Mesodermal cell (in vitro differentiated cells): ENCODE measurements around the gene PYGO2. TPM values are rescaled to one million over a fixed set of nuclear protein-coding genes. Genes with fewer than 3 reads are reported as not detected.

Experiments
- H3K27ac ChIP-seq: 2 replicates; pipeline ENCODE4 v1.7.0; 2013; ENCODE audit warnings: mild to moderate bottlenecking, low read depth, low read length, moderate library complexity; ENCODE audit not compliant: severe bottlenecking
- H3K36me3 ChIP-seq: 2 replicates; pipeline ENCODE4 v1.7.1; 2013; ENCODE audit warnings: mild to moderate bottlenecking, low read length, moderate library complexity; ENCODE audit not compliant: control insufficient read depth, insufficient read depth
- H3K4me1 ChIP-seq: one replicate; pipeline ENCODE4 v1.7.1; 2013; ENCODE audit warnings: mild to moderate bottlenecking, low read length; ENCODE audit not compliant: insufficient read depth, control insufficient read depth, poor library complexity, severe bottlenecking
- H3K4me3 ChIP-seq: 2 replicates; pipeline ENCODE4 v1.7.0; 2013; ENCODE audit warnings: low read length, control low read depth, mild to moderate bottlenecking; ENCODE audit not compliant: insufficient read depth, poor library complexity, severe bottlenecking; ENCODE audit errors: extremely low read depth
- H3K9me3 ChIP-seq: 2 replicates; pipeline ENCODE4 v1.7.1; 2013; ENCODE audit warnings: mild to moderate bottlenecking, low read length, moderate library complexity; ENCODE audit not compliant: control insufficient read depth
- WGBS, 2 experiments: methylation state at CpG; one replicate each; pipeline ENCODE4 v1.1.5; 2013; ENCODE audit warnings: missing lambda C conversion rate in 2 of 2; ENCODE audit not compliant: insufficient coverage in 2 of 2; 5-methylcytosine and 5-hydroxymethylcytosine counted together
- polyA plus RNA-seq, 2 experiments: library from polyadenylated mRNA; stranded (reverse); fragments of 50-300 nt; gene quantifications; one replicate each; pipeline ENCODE4 v1.2.3, GENCODE V29; 2013

The PYGO2 gene, protein sequence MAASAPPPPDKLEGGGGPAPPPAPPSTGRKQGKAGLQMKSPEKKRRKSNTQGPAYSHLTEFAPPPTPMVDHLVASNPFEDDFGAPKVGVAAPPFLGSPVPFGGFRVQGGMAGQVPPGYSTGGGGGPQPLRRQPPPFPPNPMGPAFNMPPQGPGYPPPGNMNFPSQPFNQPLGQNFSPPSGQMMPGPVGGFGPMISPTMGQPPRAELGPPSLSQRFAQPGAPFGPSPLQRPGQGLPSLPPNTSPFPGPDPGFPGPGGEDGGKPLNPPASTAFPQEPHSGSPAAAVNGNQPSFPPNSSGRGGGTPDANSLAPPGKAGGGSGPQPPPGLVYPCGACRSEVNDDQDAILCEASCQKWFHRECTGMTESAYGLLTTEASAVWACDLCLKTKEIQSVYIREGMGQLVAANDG
- 24.8 TPM for polyA plus RNA-seq (2013, experiment 1 of 2)
- 21.1 TPM for polyA plus RNA-seq (2013, experiment 2 of 2)

DNA sequence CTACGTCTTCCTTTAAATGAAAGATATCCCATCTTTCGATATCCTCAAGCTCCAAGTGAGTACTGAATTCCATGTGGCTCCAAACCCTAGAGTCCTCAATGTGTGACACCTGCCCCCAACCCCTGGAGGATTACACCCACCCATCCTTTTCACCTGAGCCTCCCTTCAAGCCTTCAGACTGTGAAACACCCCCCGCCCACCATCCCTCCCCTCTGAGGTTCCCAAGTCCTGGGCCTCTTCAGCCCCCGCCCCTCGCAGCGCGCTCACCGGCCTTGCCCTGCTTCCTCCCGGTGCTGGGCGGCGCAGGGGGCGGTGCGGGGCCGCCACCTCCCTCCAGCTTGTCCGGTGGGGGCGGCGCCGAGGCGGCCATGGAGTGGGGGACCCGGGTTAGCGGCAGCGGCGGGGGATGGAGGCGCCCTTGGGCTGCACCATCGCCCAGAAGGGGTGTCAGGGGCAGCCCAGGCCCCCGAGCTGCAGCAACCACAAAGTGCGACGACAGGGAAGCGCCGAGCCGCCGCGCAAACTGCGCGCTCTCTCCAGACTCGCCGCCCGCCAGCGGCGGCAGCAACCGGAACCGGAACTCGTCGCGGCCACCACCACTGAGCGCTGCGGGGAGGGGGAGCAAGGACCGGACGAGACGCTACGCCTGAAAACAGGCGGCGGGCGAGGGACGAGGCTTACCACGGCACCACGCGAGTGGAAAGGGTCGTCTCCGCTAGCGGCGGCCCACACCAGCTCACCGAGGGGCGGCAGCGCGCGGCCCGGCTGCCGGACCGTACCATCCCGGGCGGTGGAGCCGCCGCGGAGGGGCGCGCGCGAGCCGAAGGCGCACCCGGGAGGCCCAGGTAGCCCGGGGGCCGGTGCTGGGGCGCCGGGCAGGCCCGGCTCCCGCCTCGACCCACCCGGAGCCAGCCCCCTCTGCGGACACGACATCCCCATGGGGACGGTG is at the start of gene PYGO2:
TSS of gene PYGO2 (minus strand) at position 576 of the 949 bp plus-strand sequence. CDS start at position 370, 206 bp downstream.
- peaks cover 66% of the 10 kb centered on the region for H3K36me3 ChIP-seq
- no peaks in the 10 kb centered on the region for H3K9me3 ChIP-seq
- H3K4me1 ChIP-seq: peaks cover 38% of the 10 kb centered on the region
- peak within 1 kb of the TSS; percentile 88 for H3K27ac ChIP-seq
- H3K4me3 ChIP-seq: peak within 1 kb of the TSS; percentile 80
- WGBS, 2 experiments: 1% methylated on average over 65 to 67 of the region's 93 CpGs

DNA sequence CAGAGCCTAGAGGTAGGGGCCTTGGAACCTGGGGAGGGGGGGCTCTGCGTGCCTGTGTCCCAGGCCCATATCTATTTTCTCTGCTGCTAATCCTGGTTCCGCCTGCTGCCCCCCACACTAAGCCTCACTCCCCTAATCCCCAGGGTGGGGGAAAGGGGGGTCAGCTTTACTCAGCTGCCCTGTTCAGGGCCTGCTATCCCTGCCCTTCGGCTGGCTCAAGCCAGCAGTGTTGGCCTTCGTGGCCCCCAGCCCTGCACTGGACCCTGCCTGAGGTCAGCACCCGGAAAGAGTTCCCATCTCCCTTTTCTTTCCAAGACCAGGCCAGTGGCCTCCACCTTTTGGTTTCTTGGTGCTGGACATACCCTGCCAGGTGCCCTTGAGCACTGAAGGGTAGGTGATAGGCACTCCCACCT is 49.4 kb upstream of the PYGO2 start:
- 89 to 100% methylated on average over 3 of the region's 5 CpGs for WGBS, 2 experiments
- Histone ChIP-seq H3K4me1 (peaks cover 6% of the 10 kb centered on the region), H3K27ac (no peak overlapping the region), H3K36me3 (peaks cover 21% of the 10 kb centered on the region), H3K9me3 (no peaks in the 10 kb centered on the region), H3K4me3 (no peak overlapping the region)

DNA sequence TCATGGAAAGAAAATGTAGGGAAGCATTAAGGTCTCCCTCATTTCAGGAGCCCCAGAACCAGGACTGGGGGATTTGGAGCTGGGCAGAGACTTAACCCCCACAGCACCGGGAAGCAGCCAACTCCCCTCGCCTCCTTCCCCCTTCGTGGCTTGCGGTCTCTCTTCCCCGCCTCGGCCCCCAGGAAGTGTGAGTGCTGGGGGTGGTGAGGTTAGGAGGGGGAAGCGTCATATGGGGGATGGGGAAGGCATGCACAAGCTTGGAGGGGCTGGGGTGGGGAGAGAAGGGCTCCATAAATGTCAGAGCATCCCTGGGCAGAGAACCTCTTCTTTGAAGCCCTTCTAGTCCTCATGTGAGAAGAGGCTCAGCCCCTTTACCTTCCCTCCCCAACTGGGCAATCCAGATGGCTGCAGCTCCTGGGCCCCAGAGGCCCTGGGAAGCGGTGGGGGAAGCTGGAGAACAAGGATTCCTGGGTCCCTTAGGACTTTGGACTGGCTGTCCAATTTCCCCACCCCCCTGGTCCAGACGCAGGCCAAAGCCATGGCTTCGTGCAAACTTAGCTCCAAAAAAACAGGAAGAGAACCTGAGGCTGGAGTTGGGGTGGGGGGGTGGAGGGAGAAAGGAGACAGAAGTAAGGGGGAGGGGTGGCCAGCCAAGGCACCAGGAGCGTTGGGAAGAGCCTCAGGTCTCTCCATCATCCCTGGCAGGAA is 48.8 kb upstream of the PYGO2 start:
- peaks cover 15% of the 10 kb centered on the region for H3K36me3 ChIP-seq
- no peak overlapping the region for H3K27ac ChIP-seq
- no peaks in the 10 kb centered on the region for H3K9me3 ChIP-seq
- no peak overlapping the region for H3K4me3 ChIP-seq
- 80 to 83% methylated on average over 1 to 2 of the region's 11 CpGs for WGBS, 2 experiments
- peaks cover 6% of the 10 kb centered on the region for H3K4me1 ChIP-seq

DNA sequence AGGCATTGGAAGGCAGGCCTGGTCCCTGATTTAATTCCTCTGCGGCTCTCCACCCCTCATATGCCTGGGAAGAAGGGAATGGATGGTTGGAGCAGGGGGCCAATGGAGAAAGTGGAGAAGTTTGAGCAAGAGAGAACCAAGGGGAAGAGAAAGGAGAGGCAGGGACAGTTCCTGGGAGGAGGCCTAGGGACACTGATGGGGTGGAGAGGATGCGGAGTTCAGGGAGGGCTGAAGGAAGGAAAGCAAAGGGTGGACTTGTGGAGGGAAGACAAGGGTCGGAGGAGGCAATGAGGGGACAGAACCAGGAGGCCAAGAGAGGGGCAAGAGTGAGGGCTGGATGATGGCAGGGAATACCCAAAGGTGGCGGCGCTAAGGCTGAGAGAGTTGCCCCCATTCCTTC is 48.2 kb upstream of the PYGO2 start:
- WGBS, 2 experiments: 86 to 97% methylated on average over 2 to 3 of the region's 5 CpGs

DNA sequence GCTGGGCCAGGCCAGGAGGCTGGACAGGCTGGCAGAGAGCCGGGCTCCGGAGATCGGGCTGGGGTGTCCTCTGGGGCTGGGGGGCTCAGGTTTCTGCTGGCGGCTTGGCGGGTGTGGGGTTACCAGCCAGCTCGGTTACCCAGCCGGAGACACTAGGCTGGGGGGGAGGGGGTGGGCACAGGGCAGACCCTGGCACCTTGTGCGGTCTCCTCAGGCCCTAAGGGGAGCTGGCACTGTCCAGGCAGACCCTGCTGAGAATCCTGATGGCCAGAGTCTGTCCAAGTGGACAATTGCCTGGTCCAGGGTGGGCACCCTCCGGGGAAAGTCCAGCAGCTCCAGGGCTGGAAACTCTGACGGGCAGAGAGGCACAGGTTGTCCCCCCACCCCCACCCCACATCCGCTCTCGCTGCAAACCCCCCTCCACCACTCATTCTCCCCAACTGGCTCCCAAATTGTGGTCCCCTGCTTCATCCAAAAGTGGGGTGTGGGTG is 47.7 kb upstream of the PYGO2 start:
- H3K36me3 ChIP-seq: peaks cover 6% of the 10 kb centered on the region
- WGBS, 2 experiments: 92 to 100% methylated on average over 6 to 10 of the region's 12 CpGs
- no peak overlapping the region for H3K4me3 ChIP-seq
- H3K4me1 ChIP-seq: peaks cover 10% of the 10 kb centered on the region
- H3K27ac ChIP-seq: no peak overlapping the region
- no peaks in the 10 kb centered on the region for H3K9me3 ChIP-seq

More for the DNA sequence above, 48.2 kb upstream of the PYGO2 start:
- H3K4me1 ChIP-seq: peaks cover 6% of the 10 kb centered on the region
- H3K9me3 ChIP-seq: no peaks in the 10 kb centered on the region
- H3K27ac ChIP-seq: no peak overlapping the region
- peaks cover 9% of the 10 kb centered on the region for H3K36me3 ChIP-seq
- H3K4me3 ChIP-seq: no peak overlapping the region

DNA sequence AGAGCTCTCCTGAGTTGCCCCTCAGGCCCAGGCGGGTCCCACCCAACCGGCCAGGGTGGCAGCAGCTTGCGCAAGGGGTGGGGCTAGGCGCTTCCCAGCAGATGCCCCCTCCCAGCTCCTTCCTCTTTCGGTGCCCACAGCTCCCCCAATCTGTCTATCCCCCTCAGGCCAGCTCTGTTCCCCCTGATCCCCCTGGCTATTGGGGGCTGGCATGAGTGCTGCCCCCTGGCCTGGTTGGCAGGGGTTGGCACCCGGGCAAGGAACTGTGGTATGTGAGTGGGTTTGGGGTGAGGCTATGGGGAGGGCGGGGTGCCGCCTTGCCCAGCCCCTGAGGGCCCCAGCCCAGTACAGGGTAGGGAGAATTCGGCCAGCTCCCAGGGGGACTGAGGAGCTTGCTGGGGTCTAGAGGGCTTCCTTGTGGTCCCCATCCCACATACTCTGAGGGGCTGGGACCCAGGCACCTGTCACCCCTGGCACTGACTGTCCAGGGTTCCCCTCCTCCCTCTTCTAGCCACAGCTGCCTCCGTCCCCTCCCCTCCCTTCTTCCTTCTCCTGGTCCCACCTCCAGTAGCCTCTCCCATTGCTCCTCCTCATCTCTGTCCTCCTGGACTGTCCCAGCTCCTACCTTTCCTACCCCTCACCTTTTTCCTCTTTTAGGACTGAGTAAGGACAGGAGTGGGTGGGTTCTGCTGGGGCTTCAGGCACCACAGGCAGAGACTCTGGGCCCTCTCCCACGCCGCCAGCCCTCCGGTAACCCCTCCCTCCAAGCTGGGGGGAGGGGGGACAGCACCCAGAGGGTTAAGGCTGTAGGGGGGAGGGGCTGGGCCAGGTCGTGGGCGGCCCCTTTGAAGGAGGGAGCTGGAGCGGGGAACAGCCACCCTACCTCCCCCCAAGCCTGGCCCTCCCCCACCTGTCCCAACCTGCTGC is 46.7 kb upstream of the PYGO2 start:
- no peaks in the 10 kb centered on the region for H3K36me3 ChIP-seq
- peaks cover 11% of the 10 kb centered on the region for H3K4me1 ChIP-seq
- no peak overlapping the region for H3K27ac ChIP-seq
- 90% methylated on average over 8 to 9 of the region's 16 CpGs for WGBS, 2 experiments
- H3K9me3 ChIP-seq: no peaks in the 10 kb centered on the region
- H3K4me3 ChIP-seq: no peak overlapping the region

DNA sequence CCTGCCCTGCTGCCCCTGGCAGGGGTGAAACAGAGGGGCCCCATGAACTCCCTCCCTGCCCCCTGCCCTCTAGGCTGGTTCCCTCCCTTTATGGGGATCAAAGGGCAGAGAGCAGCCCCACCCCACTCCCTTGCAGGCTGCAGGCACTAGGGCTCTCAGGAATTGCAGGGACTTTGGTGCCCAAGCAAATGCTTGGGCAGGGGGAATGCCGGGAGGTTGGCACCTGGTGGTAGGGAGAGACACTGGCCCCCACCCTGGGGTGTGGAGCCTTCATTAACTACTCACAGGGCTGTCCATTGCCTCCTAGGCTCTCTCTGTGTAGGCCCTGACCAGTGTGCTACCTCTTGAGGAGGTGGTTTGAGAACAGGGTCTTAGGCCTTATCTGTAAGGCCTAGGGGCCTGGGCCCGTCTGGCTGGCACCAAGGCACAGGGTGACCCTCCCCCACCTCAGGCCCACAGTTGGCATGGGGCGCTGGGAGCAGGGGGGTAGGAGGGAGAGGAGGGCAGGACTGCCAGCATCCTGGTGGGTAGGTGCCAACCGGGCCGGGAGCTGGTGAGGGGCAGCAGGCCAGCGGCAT is 45.8 kb upstream of the PYGO2 start:
- Histone ChIP-seq H3K9me3 (no peaks in the 10 kb centered on the region), H3K27ac (no peak overlapping the region), H3K36me3 (no peaks in the 10 kb centered on the region), H3K4me3 (no peak overlapping the region), H3K4me1 (peaks cover 11% of the 10 kb centered on the region)
- WGBS, 2 experiments: 93 to 97% methylated on average over 3 to 5 of the region's 6 CpGs

DNA sequence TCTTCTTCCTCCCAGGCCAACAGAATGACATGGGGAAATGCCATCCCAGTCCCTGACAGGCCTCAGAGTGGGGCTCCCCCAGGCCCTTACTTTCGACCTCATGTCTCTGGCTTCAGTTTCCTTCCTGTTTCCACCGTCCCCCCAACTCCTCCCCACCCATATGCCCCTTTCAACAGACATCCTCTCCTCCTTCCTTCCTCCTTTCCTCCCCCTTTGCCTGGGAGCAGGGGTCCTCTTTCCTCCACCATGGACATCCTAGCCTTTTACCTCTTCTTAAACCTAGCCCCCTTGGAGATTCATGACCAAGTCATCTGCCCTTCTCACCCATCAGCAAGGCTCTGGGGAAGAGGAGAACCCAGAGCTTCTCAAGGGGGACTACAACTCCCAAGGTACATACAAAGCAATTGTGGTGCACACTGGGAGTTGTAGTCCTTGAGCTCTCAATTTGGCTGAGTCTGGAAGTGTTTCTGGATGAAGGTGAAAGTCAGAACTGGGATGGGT is 45.1 kb upstream of the PYGO2 start:
- Histone ChIP-seq H3K36me3 (no peaks in the 10 kb centered on the region), H3K4me1 (peaks cover 9% of the 10 kb centered on the region), H3K4me3 (no peak overlapping the region), H3K27ac (no peak overlapping the region), H3K9me3 (no peaks in the 10 kb centered on the region)
- WGBS, 2 experiments: 90 to 92% methylated on average over 2 of the region's 2 CpGs
